Immature natural killer cell (primary cell): Measurements from ENCODE around the gene SEC14L6. TPM values are rescaled to one million over a fixed set of nuclear protein-coding genes. Genes with fewer than 3 reads are reported as not detected.

Experiments used
- polyA plus RNA-seq, 3 donors: library from polyadenylated mRNA; unstranded; fragments of 300-500 nt; fragmentation: Illumina TruSeq; gene quantifications; one replicate each; pipeline ENCODE4 v1.2.3, GENCODE V29; 2021

Gene SEC14L6
- polyA plus RNA-seq, 3 donors from 2014 or later, result 1.0 TPM; not detected in 2

Other genes with a start within 250 kb of the SEC14L6 start
- gene TBC1D10A, start 219.8 kb downstream of the SEC14L6 start, polyA plus RNA-seq, result 10 to 100 TPM; 46.2 to 59.9 (median 49.2) TPM
- 100 to 1,000 TPM in 1 of 3 donors, 10 to 100 TPM in 2; 35.5 to 133 (median 69.6) TPM for gene SF3A1, start 189.8 kb downstream of the SEC14L6 start, polyA plus RNA-seq
- 1 to 10 TPM; 1.4 to 3.5 (median 1.9) TPM for gene CCDC157, start 189.7 kb downstream of the SEC14L6 start, polyA plus RNA-seq
- gene RNF215, start 159.3 kb downstream of the SEC14L6 start, polyA plus RNA-seq, result 1 to 10 TPM in 1 of 3 donors, under 1 TPM in 2; 0.38 to 1.1 (median 0.56) TPM
- gene SEC14L2, start 149.7 kb downstream of the SEC14L6 start, polyA plus RNA-seq, result 1 to 10 TPM in 1 of 3 donors, under 1 TPM in 1, not detected in 1; 0.23 to 1.6 TPM
- gene MTFP1, start 121.0 kb downstream of the SEC14L6 start, polyA plus RNA-seq, result 10 to 100 TPM; 18.7 to 41.3 (median 32.0) TPM
- gene SEC14L3, start 74.7 kb downstream of the SEC14L6 start, polyA plus RNA-seq, result not detected
- gene SEC14L4, start 41.0 kb downstream of the SEC14L6 start, polyA plus RNA-seq, result not detected
- gene GAL3ST1, start 27.9 kb upstream of the SEC14L6 start, polyA plus RNA-seq, result not detected
- 10 to 100 TPM; 25.8 to 41.9 (median 34.5) TPM for gene PES1, start 45.2 kb upstream of the SEC14L6 start, polyA plus RNA-seq
- gene TCN2, start 60.4 kb upstream of the SEC14L6 start, polyA plus RNA-seq, result under 1 TPM in 2 of 3 donors, not detected in 1; 0.14 to 0.59 TPM
- 1 to 10 TPM; 1.4 to 2.7 (median 2.7) TPM for gene SLC35E4, start 89.0 kb upstream of the SEC14L6 start, polyA plus RNA-seq
- 1 to 10 TPM; 4.6 to 8.6 (median 4.7) TPM for gene DUSP18, start 121.1 kb upstream of the SEC14L6 start, polyA plus RNA-seq
- gene OSBP2, start 148.1 kb upstream of the SEC14L6 start, polyA plus RNA-seq, result 1 to 10 TPM in 1 of 3 donors, under 1 TPM in 2; 0.19 to 2.4 (median 0.35) TPM